GM18502 (cell line): ENCODE results near the gene ROBO4.

ENCODE experiments used
- ATAC-seq: cut with Tn5 transposase; IDR thresholded peaks from one replicate; pipeline ENCODE4 v1.9.1; 2021; ENCODE audit warnings: mild to moderate bottlenecking; ENCODE audit not compliant: unreplicated experiment, poor library complexity

ROBO4 gene

GRCh38 chr11:124897674-124898262 is at the start of gene ROBO4:
TSS of gene ROBO4 (minus strand) at chr11:124897865. CDS start at chr11:124897795, 70 bp downstream.
- ATAC-seq, result no peak

GRCh38 chr11:124946735-124947141 is 49.1 kb upstream of the ROBO4 start:
- ATAC-seq, result no peak

GRCh38 chr11:124945826-124946225 is 48.2 kb upstream of the ROBO4 start:
- ATAC-seq, result no peak

- ATAC-seq, result no peak
These were observed 46.9 kb upstream of the ROBO4 start for GRCh38 chr11:124944565-124944964.

GRCh38 chr11:124943741-124944140 is 46.1 kb upstream of the ROBO4 start:
- no peak for ATAC-seq

- ATAC-seq, result no peak
These were observed 45.6 kb upstream of the ROBO4 start for GRCh38 chr11:124943254-124943616.

- ATAC-seq, result no peak
These were observed 45.0 kb upstream of the ROBO4 start for GRCh38 chr11:124942466-124943253.

GRCh38 chr11:124941703-124942102 is 44.0 kb upstream of the ROBO4 start:
- no peak for ATAC-seq

- ATAC-seq, result no peak
These were observed 41.3 kb upstream of the ROBO4 start for GRCh38 chr11:124938970-124939369.

- no peak for ATAC-seq
These were observed 40.6 kb upstream of the ROBO4 start for GRCh38 chr11:124938206-124938765.

- no peak for ATAC-seq
These were observed 39.8 kb upstream of the ROBO4 start for GRCh38 chr11:124937336-124937935.

- no peak for ATAC-seq
These were observed 38.2 kb upstream of the ROBO4 start, which contains the start of gene HEPACAM for GRCh38 chr11:124935548-124936514. TSS of gene HEPACAM (minus strand) at chr11:124936047. CDS start at chr11:124936006, 41 bp downstream.

GRCh38 chr11:124934862-124935547 is 37.3 kb upstream of the ROBO4 start:
- ATAC-seq, result no peak

- ATAC-seq, result peak; percentile 76
These were observed 33.1 kb upstream of the ROBO4 start for GRCh38 chr11:124930799-124931198.

GRCh38 chr11:124928942-124929665 is 31.4 kb upstream of the ROBO4 start:
- no peak for ATAC-seq

GRCh38 chr11:124923296-124923695 is 25.6 kb upstream of the ROBO4 start:
- ATAC-seq, result no peak

- no peak for ATAC-seq
These were observed 25.2 kb upstream of the ROBO4 start for GRCh38 chr11:124922831-124923230.

GRCh38 chr11:124920870-124921609 is 23.4 kb upstream of the ROBO4 start:
- peak; percentile 57 for ATAC-seq
